Tibial artery (tissue), 4 donors: ENCODE results near the gene PMS2.

Experiments
- DNase-seq, 2 donors: peaks; one replicate each; pipeline ENCODE4 v3.0.0-alpha.2; 2019
- H3K27ac ChIP-seq, 2 donors: fragments of 200-600 bp; sonication (generic) in 1 of 2; 1 replicate in 1 of 2; 2 replicates in 1 of 2; pipeline ENCODE4 v1.5.1; 2018 to 2019; ENCODE audit warnings: mild to moderate bottlenecking in 1 of 2
- H3K27me3 ChIP-seq, 2 donors: fragments of 200-600 bp; sonication (generic) in 1 of 2; one replicate each; pipeline versions ENCODE4 v1.5.1 to v1.6.0; 2016 to 2019
- H3K36me3 ChIP-seq, 3 donors: fragments of 200-600 bp; sonication (generic) in 2 of 3; one replicate each; pipeline ENCODE4 v1.5.1; 2016 to 2019; ENCODE audit warnings: mild to moderate bottlenecking in 2 of 3
- H3K4me1 ChIP-seq, 4 donors: fragments of 200-600 bp; sonication (generic) in 2 of 4; 1 replicate in 3 of 4; 2 replicates in 1 of 4; pipeline ENCODE4 v1.5.1; 2016 to 2019
- H3K4me3 ChIP-seq, 2 donors: fragments of 200-600 bp; sonication (generic) in 1 of 2; 1 replicate in 1 of 2; 2 replicates in 1 of 2; pipeline ENCODE4 v1.5.1; 2018 to 2019; ENCODE audit warnings: mild to moderate bottlenecking in 2 of 2
- H3K9me3 ChIP-seq, 3 donors: fragments of 200-600 bp; sonication (generic) in 1 of 3; one replicate each; pipeline ENCODE4 v1.5.1; 2016 to 2019
- intact Hi-C: fragments of 100-400 bp; cut with DNase I; formaldehyde crosslinking; loops from one replicate; pipeline ENCODE4 v1.15.0; 2023; ENCODE audit warnings: low total_unique reads
- TF ChIP-seq, protein P1 (sequence below), 2 experiments: fragments of 200-600 bp in 1 of 2; fragments of 450-650 bp in 1 of 2; IDR thresholded peaks; one replicate each; pipeline ENCODE4 v1.5.1; 2017 to 2019; ENCODE audit warnings: antibody characterized with exemption in 2 of 2, mild to moderate bottlenecking in 1 of 2, moderate library complexity in 1 of 2

The PMS2 gene

GRCh38 chr7:6035686-6036085 lies 26.8 kb upstream of the PMS2 start:
- Histone ChIP-seq H3K27ac (no peak overlapping the region), H3K36me3 (peaks cover 74 to 97% (median 78%) of the 10 kb centered on the region in 3 donors), H3K27me3 (no peaks in the 10 kb centered on the region), H3K4me1 (no peaks in the 10 kb centered on the region), H3K4me3 (no peak overlapping the region), H3K9me3 (no peaks in the 10 kb centered on the region)
- intact Hi-C loops, result no loop called here
- DNase-seq, result peak in 1 of 2 donors; percentile 34
- TF ChIP-seq, protein P1, sequence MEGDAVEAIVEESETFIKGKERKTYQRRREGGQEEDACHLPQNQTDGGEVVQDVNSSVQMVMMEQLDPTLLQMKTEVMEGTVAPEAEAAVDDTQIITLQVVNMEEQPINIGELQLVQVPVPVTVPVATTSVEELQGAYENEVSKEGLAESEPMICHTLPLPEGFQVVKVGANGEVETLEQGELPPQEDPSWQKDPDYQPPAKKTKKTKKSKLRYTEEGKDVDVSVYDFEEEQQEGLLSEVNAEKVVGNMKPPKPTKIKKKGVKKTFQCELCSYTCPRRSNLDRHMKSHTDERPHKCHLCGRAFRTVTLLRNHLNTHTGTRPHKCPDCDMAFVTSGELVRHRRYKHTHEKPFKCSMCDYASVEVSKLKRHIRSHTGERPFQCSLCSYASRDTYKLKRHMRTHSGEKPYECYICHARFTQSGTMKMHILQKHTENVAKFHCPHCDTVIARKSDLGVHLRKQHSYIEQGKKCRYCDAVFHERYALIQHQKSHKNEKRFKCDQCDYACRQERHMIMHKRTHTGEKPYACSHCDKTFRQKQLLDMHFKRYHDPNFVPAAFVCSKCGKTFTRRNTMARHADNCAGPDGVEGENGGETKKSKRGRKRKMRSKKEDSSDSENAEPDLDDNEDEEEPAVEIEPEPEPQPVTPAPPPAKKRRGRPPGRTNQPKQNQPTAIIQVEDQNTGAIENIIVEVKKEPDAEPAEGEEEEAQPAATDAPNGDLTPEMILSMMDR (IDR thresholded peaks at IDR 0.05), result no peak

GRCh38 chr7:6035165-6035564 lies 26.3 kb upstream of the PMS2 start:
- TF ChIP-seq, protein P1 (IDR thresholded peaks at IDR 0.05), result no peak
- H3K27me3 ChIP-seq, result no peaks in the 10 kb centered on the region
- no peak overlapping the region for H3K27ac ChIP-seq
- intact Hi-C loops, result no loop called here
- no peaks in the 10 kb centered on the region for H3K4me1 ChIP-seq
- H3K9me3 ChIP-seq, result no peaks in the 10 kb centered on the region
- DNase-seq, result no peak
- H3K36me3 ChIP-seq, result peaks cover 73 to 97% (median 74%) of the 10 kb centered on the region in 3 donors
- no peak overlapping the region for H3K4me3 ChIP-seq

DNA sequence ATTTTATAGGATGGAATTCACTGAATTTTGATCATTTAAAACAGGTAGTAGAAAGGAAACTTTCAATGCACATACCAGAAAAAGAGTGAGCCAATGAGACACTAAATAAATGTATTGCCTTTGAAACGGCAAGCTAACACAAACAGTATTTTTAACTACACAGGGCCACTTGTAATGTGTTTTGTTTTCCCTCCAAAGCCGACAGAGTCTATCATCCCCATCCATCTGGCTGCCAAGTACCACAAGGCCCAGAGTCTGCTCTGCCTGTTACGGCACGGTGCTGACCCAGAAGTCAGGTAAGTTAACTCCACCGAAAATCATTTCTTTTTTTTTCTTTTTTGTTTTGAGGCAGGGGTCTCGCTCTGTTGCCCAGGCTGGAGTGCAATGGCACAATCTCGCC lies 23.8 kb upstream of the PMS2 start:
- Histone ChIP-seq H3K9me3 (no peaks in the 10 kb centered on the region), H3K4me1 (no peaks in the 10 kb centered on the region), H3K4me3 (no peak overlapping the region), H3K36me3 (peaks cover 66 to 97% (median 67%) of the 10 kb centered on the region in 3 donors), H3K27ac (no peak overlapping the region), H3K27me3 (no peaks in the 10 kb centered on the region)
- DNase-seq, result peak in 1 of 2 donors; percentile 21
- TF ChIP-seq, protein P1 (IDR thresholded peaks at IDR 0.05), result no peak
- intact Hi-C loops, result no loop called here

GRCh38 chr7:6032167-6032566 lies 23.3 kb upstream of the PMS2 start:
- Histone ChIP-seq H3K4me1 (no peaks in the 10 kb centered on the region), H3K4me3 (no peak overlapping the region), H3K27me3 (no peaks in the 10 kb centered on the region), H3K27ac (no peak overlapping the region), H3K9me3 (no peaks in the 10 kb centered on the region), H3K36me3 (peaks cover 67 to 97% (median 67%) of the 10 kb centered on the region in 3 donors)
- DNase-seq, result no peak
- intact Hi-C loops, result no loop called here
- TF ChIP-seq, protein P1 (IDR thresholded peaks at IDR 0.05), result no peak

DNA sequence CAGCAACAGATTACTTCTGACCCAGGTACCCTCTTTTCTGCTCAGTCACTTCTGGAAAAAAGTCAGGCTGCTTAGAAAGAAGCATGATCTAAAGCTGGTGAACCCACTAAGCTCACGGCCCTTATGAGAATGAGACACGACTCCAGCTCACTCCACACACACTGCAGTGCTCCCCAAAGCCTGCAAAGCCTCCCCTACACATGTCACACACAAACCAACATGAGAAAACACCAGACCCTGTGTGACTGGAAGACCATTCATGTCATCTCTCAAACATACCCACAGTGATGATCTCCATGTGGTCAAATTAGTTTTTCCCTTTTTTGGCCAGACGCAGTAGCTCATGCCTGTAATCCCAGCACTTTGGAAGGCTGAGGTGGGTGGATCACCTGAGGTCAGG lies 22.7 kb upstream of the PMS2 start:
- no peak for DNase-seq
- H3K36me3 ChIP-seq, result peaks cover 67 to 97% (median 67%) of the 10 kb centered on the region in 3 donors
- intact Hi-C loops, result no loop called here
- TF ChIP-seq, protein P1 (IDR thresholded peaks at IDR 0.05), result no peak
- H3K4me3 ChIP-seq, result no peak overlapping the region
- no peaks in the 10 kb centered on the region for H3K9me3 ChIP-seq
- no peak overlapping the region for H3K27ac ChIP-seq
- no peaks in the 10 kb centered on the region for H3K4me1 ChIP-seq
- H3K27me3 ChIP-seq, result no peaks in the 10 kb centered on the region

DNA sequence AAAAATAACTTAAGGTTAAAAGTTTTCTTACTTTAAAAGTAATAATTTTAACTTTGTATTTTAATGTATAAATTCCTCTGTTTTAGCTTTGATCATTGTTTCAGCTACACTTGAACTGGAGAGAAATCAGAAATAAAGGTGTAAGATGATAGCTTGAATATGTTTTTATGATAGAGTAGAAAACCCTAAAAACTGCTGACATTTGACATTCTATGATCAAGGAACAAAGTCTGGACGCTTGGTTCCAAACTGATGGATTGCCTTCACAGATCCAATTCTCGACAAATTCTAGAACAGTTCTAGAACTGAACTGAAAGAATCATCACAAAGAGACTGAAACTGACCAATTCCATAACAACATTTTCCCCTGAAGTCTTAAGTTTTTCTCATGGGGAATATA lies 22.1 kb upstream of the PMS2 start, which contains the start of gene ANKRD61:
ANKRD61 (plus strand) TSS at position 389 of the 400 bp plus-strand sequence; CDS start at position 389, 0 bp downstream.
- TF ChIP-seq, protein P1 (IDR thresholded peaks at IDR 0.05), result no peak
- Histone ChIP-seq H3K9me3 (no peaks in the 10 kb centered on the region), H3K4me3 (no peak within 1 kb of the TSS), H3K27me3 (no peaks in the 10 kb centered on the region), H3K27ac (no peak within 1 kb of the TSS), H3K36me3 (peaks cover 67 to 97% (median 67%) of the 10 kb centered on the region in 3 donors), H3K4me1 (no peaks in the 10 kb centered on the region)
- intact Hi-C loops, result no loop called here
- DNase-seq, result no peak
